Measurements from ENCODE around the gene INPP5A.

Gene INPP5A

DNA sequence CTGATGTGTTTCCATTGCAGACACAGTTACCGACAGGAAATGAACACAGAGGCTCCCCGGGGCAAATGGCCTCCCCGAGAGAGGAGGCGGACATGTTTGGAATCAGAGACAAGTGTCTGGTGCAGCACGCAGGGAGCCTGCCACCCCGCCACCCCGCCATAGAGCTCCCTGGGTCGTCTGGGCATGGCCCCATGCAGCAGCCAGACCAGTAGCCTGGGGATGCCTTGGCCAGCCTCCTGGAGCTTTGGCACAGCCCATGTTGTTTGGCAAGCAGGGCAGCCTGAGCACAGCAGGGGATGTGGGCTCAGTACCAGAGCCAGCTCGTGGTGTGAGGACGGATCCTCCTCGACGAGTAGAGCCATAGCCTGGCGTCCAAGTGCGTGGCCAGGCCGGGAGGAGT, 167.6 kb downstream of the INPP5A start:
- no peak for ATAC-seq
- TF ChIP-seq CSDC2 (CRISPR knock-in tag; IDR thresholded peaks at IDR 0.05) (no peak), RARB (CRISPR knock-in tag; IDR thresholded peaks at IDR 0.05) (no peak), ISL1 (CRISPR knock-in tag; IDR thresholded peaks at IDR 0.05) (no peak), ZFP30 (CRISPR knock-in tag; IDR thresholded peaks at IDR 0.05) (no peak), TOX (CRISPR knock-in tag; IDR thresholded peaks at IDR 0.05; ENCODE audit: borderline replicate concordance) (no peak), OSR1 (CRISPR knock-in tag; IDR thresholded peaks at IDR 0.05) (no peak), ZNF8 (CRISPR knock-in tag; IDR thresholded peaks at IDR 0.05) (no peak), ZFP3 (CRISPR knock-in tag; IDR thresholded peaks at IDR 0.05) (no peak), ZC3H10 (CRISPR knock-in tag; IDR thresholded peaks at IDR 0.05) (no peak), TCF4 (CRISPR knock-in tag; IDR thresholded peaks at IDR 0.05; ENCODE audit: borderline replicate concordance) (no peak), ARNTL (CRISPR knock-in tag; IDR thresholded peaks at IDR 0.05; ENCODE audit: borderline replicate concordance, low read depth) (no peak), PPARA (CRISPR knock-in tag; IDR thresholded peaks at IDR 0.05; ENCODE audit: borderline replicate concordance) (no peak), SNAI2 (CRISPR knock-in tag; IDR thresholded peaks at IDR 0.05) (no peak), BACH2 (CRISPR knock-in tag; IDR thresholded peaks at IDR 0.05; ENCODE audit: borderline replicate concordance) (no peak), ZNF565 (CRISPR knock-in tag; conservative IDR thresholded peaks at IDR 0.05; ENCODE audit: low read depth) (no peak), ESRRG (CRISPR knock-in tag; IDR thresholded peaks at IDR 0.05) (no peak)
- TF ChIP-seq, protein P1, sequence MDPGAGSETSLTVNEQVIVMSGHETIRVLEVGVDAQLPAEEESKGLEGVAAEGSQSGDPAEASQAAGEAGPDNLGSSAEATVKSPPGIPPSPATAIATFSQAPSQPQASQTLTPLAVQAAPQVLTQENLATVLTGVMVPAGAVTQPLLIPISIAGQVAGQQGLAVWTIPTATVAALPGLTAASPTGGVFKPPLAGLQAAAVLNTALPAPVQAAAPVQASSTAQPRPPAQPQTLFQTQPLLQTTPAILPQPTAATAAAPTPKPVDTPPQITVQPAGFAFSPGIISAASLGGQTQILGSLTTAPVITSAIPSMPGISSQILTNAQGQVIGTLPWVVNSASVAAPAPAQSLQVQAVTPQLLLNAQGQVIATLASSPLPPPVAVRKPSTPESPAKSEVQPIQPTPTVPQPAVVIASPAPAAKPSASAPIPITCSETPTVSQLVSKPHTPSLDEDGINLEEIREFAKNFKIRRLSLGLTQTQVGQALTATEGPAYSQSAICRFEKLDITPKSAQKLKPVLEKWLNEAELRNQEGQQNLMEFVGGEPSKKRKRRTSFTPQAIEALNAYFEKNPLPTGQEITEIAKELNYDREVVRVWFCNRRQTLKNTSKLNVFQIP (CRISPR knock-in tag; IDR thresholded peaks at IDR 0.05; ENCODE audit: borderline replicate concordance, low read depth): no peak
- TF ChIP-seq, protein P2, sequence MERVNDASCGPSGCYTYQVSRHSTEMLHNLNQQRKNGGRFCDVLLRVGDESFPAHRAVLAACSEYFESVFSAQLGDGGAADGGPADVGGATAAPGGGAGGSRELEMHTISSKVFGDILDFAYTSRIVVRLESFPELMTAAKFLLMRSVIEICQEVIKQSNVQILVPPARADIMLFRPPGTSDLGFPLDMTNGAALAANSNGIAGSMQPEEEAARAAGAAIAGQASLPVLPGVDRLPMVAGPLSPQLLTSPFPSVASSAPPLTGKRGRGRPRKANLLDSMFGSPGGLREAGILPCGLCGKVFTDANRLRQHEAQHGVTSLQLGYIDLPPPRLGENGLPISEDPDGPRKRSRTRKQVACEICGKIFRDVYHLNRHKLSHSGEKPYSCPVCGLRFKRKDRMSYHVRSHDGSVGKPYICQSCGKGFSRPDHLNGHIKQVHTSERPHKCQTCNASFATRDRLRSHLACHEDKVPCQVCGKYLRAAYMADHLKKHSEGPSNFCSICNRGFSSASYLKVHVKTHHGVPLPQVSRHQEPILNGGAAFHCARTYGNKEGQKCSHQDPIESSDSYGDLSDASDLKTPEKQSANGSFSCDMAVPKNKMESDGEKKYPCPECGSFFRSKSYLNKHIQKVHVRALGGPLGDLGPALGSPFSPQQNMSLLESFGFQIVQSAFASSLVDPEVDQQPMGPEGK (CRISPR knock-in tag; IDR thresholded peaks at IDR 0.05; ENCODE audit: borderline replicate concordance): no peak
- TF ChIP-seq, protein P3, sequence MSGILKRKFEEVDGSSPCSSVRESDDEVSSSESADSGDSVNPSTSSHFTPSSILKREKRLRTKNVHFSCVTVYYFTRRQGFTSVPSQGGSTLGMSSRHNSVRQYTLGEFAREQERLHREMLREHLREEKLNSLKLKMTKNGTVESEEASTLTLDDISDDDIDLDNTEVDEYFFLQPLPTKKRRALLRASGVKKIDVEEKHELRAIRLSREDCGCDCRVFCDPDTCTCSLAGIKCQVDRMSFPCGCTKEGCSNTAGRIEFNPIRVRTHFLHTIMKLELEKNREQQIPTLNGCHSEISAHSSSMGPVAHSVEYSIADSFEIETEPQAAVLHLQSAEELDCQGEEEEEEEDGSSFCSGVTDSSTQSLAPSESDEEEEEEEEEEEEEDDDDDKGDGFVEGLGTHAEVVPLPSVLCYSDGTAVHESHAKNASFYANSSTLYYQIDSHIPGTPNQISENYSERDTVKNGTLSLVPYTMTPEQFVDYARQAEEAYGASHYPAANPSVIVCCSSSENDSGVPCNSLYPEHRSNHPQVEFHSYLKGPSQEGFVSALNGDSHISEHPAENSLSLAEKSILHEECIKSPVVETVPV (CRISPR knock-in tag; IDR thresholded peaks at IDR 0.05): no peak

DNA sequence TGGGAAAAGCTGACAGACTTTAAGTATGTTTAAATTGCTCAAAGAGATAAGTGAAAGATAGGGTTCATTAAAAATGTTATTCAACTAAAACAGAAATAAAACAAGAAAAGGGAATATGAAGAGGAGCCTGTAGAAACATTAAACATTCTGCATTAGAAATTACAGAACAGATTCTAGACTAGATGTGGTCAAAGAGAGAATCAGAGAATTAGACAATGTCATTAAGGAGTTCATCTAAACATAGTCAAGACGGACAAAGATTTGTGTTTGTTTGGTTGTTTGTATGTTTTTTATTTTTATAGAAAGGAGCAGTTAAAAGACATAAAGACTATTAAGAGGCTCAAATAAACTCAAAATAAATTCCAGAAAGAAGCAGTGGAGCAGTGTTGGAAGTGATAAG, 168.4 kb downstream of the INPP5A start:
- ATAC-seq: no peak
- no peak for TF ChIP-seq SNAI2 (CRISPR knock-in tag; IDR thresholded peaks at IDR 0.05)
- TF ChIP-seq ZFP30 (CRISPR knock-in tag; IDR thresholded peaks at IDR 0.05): peak; percentile 99

DNA sequence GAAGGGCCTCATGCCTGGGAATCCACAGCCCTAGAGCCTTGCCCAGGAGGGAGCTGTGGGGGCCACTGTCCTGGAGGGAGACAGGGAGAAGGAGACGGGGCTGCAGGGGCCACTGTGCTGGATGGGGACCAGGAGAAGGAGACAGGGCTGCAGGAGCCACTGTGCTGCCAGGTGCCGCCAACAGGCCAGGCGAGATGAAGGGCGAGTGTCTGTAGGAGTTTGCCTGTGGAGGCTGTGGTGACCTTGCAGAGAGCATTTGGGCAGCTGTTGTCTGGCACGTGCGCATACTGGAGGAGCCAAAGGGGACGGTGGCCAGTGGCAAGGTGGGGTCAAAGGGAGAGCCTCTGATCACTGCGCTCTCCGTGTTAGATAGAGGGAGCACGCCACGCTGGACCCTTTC, 169.1 kb downstream of the INPP5A start:
- ATAC-seq: no peak
- TF ChIP-seq, protein P2 (CRISPR knock-in tag; IDR thresholded peaks at IDR 0.05; ENCODE audit: borderline replicate concordance): no peak
- TF ChIP-seq ZFP3 (CRISPR knock-in tag; IDR thresholded peaks at IDR 0.05) (no peak), ZNF565 (CRISPR knock-in tag; conservative IDR thresholded peaks at IDR 0.05; ENCODE audit: low read depth) (no peak), ZNF70 (CRISPR knock-in tag; IDR thresholded peaks at IDR 0.05) (no peak), PPARA (CRISPR knock-in tag; IDR thresholded peaks at IDR 0.05; ENCODE audit: borderline replicate concordance) (no peak), OSR1 (CRISPR knock-in tag; IDR thresholded peaks at IDR 0.05) (no peak)

DNA sequence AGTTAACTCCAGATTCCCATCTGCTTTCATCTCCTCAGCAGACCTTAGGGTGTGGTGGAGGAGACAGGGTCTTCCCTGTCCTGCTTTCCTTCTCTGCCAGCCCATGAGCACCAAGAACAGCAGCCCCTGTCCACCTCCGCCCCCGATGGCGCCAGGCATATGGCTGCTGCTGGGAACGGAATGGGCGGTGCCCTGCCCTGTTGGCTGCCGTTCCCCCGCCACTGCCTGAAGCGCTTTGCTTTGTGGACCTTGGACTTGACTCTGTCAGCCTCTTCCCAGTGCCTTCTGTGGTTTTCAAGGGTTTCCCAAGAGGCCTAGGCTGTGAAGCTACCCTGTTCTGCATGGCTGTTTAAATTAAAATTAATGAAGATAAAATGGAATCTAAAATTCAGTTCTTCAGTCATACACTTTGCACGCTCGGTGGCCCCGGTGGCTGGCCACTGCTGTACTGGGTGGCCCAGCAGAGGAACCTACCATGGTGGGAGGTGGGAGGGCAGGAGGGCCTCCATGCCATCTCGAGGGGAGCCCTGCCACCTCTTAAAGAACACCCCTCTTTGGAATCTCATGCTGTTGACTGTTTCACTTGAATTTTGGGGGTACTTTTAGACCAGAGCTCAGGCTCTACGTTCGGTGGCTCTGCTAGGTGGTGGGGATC, 169.7 kb downstream of the INPP5A start:
- ATAC-seq: no peak

More for the DNA sequence above, 169.7 kb downstream of the INPP5A start:
- TF ChIP-seq, protein P4, sequence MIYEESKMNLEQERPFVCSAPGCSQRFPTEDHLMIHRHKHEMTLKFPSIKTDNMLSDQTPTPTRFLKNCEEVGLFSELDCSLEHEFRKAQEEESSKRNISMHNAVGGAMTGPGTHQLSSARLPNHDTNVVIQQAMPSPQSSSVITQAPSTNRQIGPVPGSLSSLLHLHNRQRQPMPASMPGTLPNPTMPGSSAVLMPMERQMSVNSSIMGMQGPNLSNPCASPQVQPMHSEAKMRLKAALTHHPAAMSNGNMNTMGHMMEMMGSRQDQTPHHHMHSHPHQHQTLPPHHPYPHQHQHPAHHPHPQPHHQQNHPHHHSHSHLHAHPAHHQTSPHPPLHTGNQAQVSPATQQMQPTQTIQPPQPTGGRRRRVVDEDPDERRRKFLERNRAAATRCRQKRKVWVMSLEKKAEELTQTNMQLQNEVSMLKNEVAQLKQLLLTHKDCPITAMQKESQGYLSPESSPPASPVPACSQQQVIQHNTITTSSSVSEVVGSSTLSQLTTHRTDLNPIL (CRISPR knock-in tag; IDR thresholded peaks at IDR 0.05; ENCODE audit: low read depth): no peak
- TF ChIP-seq PPARA (CRISPR knock-in tag; IDR thresholded peaks at IDR 0.05; ENCODE audit: borderline replicate concordance) (no peak), ARNTL (CRISPR knock-in tag; IDR thresholded peaks at IDR 0.05; ENCODE audit: borderline replicate concordance, low read depth) (no peak)
- TF ChIP-seq, protein P1 (CRISPR knock-in tag; IDR thresholded peaks at IDR 0.05; ENCODE audit: borderline replicate concordance, low read depth): no peak

Data from SK-N-SH treated with all-trans-retinoic acid at 6 μM for 48 hours (cell line).